SK-N-SH (cell line): ENCODE data around the gene LARGE1. TPM values are rescaled to one million over a fixed set of nuclear protein-coding genes. Genes with fewer than 3 reads are reported as not detected.

ENCODE experiments used
- CTCF ChIA-PET: fragments of 300-600, 350-600 bp; formaldehyde crosslinking; extraction: SDS; loops from one replicate; lab custom pipeline; 2021; lab: Yijun Ruan, JAX
- POLR2A ChIA-PET: fragments of 350-600 bp; sonication (Branson Sonifier 250); formaldehyde crosslinking; extraction: SDS; loops from one replicate; lab custom pipeline; 2020; ENCODE audit warnings: antibody characterized with exemption, inconsistent platforms; lab: Yijun Ruan, JAX
- DNase-seq: peaks from one replicate; pipeline ENCODE4 v3.0.0; 2012
- H2AFZ ChIP-seq: fragments of 200-600 bp; sonication (generic); 2 replicates; pipeline ENCODE4 v1.8.1; 2016; ENCODE audit warnings: antibody characterized with exemption, mild to moderate bottlenecking, low read depth
- H3F3A ChIP-seq: fragments of 200-600 bp; sonication (generic); replicated peaks from 2 replicates; pipeline ENCODE3; 2016; ENCODE audit warnings: antibody characterized with exemption, mild to moderate bottlenecking; ENCODE audit not compliant: insufficient read depth
- H3K27ac ChIP-seq, 2 experiments: fragments of 200-500 bp in 1 of 2; fragments of 200-600 bp in 1 of 2; sonication (Bioruptor generic) in 1 of 2; sonication (generic), shearing (Covaris generic) in 1 of 2; 2 replicates each; pipeline versions ENCODE4 v1.5.1 to v1.6.1; 2014 to 2016; ENCODE audit warnings: low read depth in 2 of 2, inconsistent platforms in 1 of 2, low read length in 1 of 2, mild to moderate bottlenecking in 1 of 2, mixed read lengths in 1 of 2
- H3K27me3 ChIP-seq: fragments of 200-600 bp; sonication (generic), shearing (Covaris generic); 2 replicates; pipeline ENCODE4 v1.6.1; 2016; ENCODE audit warnings: mixed run types; ENCODE audit not compliant: insufficient read depth
- H3K36me3 ChIP-seq, 2 experiments: fragments of 200-500 bp in 1 of 2; fragments of 200-600 bp in 1 of 2; sonication (Bioruptor generic) in 1 of 2; sonication (generic) in 1 of 2; replicated peaks in 1 of 2; 2 replicates each; pipeline versions ENCODE3 to v1.5.1; 2014 to 2016; ENCODE audit warnings: low read length in 1 of 2, mild to moderate bottlenecking in 1 of 2; ENCODE audit not compliant: insufficient read depth in 2 of 2, control insufficient read depth in 1 of 2
- H3K4me1 ChIP-seq, 2 experiments: fragments of 200-500 bp in 1 of 2; fragments of 200-600 bp in 1 of 2; sonication (Bioruptor generic) in 1 of 2; sonication (generic), shearing (Covaris generic) in 1 of 2; 2 replicates each; pipeline versions ENCODE4 v1.5.1 to v1.6.1; 2014 to 2016; ENCODE audit warnings: low read depth in 1 of 2, low read length in 1 of 2, mixed run types in 1 of 2; ENCODE audit not compliant: insufficient read depth in 2 of 2, control insufficient read depth in 1 of 2
- H3K4me2 ChIP-seq: fragments of 200-600 bp; sonication (generic), shearing (Covaris generic); 2 replicates; pipeline ENCODE4 v1.6.1; 2017; ENCODE audit warnings: mixed run types
- H3K4me3 ChIP-seq, 2 experiments: fragments of 200-500 bp in 1 of 2; fragments of 200-600 bp in 1 of 2; sonication (Bioruptor generic) in 1 of 2; sonication (generic), shearing (Covaris generic) in 1 of 2; 2 replicates each; pipeline versions ENCODE4 v1.5.1 to v1.8.1; 2014 to 2016; ENCODE audit warnings: low read depth in 2 of 2, inconsistent platforms in 1 of 2, low read length in 1 of 2, mild to moderate bottlenecking in 1 of 2, mixed read lengths in 1 of 2, moderate library complexity in 1 of 2
- H3K79me2 ChIP-seq: fragments of 200-600 bp; sonication (generic); 2 replicates; pipeline ENCODE4 v1.8.1; 2017; ENCODE audit warnings: mild to moderate bottlenecking; ENCODE audit not compliant: insufficient read depth
- H3K9ac ChIP-seq: fragments of 200-600 bp; sonication (generic); 2 replicates; pipeline ENCODE4 v1.6.1; 2017; ENCODE audit warnings: mixed run types
- H3K9me2 ChIP-seq: fragments of 200-600 bp; sonication (generic); 2 replicates; pipeline ENCODE4 v1.6.1; 2017; ENCODE audit warnings: mixed run types
- H3K9me3 ChIP-seq: fragments of 200-600 bp; sonication (generic); 2 replicates; pipeline ENCODE4 v1.6.1; 2017; ENCODE audit warnings: mixed run types, mild to moderate bottlenecking, moderate library complexity
- H4K20me1 ChIP-seq: fragments of 200-600 bp; sonication (generic); 2 replicates; pipeline ENCODE4 v1.6.1; 2017; ENCODE audit warnings: mild to moderate bottlenecking, mixed run types; ENCODE audit not compliant: insufficient read depth
- CHD2 ChIP-seq: fragments of 150-350 bp; IDR thresholded peaks from 2 replicates; pipeline ENCODE4 v1.6.1; 2018; ENCODE audit warnings: low read length; ENCODE audit not compliant: partially characterized antibody
- ELF1 ChIP-seq: IDR thresholded peaks from 2 replicates; pipeline ENCODE4 v1.4.0; 2012
- EZH2phosphoT487 ChIP-seq: fragments of 200-600 bp; sonication (generic); IDR thresholded peaks from 2 replicates; pipeline ENCODE4 v1.6.1; 2017; ENCODE audit warnings: low read depth, mixed run types, mild to moderate bottlenecking, antibody characterized with exemption, moderate library complexity, borderline replicate concordance
- FOXJ3 ChIP-seq: sonication (generic); formaldehyde crosslinking; IDR thresholded peaks from 2 replicates; pipeline ENCODE4 v1.5.1; 2020; ENCODE audit warnings: mild to moderate bottlenecking, missing genetic modification reagents
- FOXM1 ChIP-seq: IDR thresholded peaks from 2 replicates; pipeline ENCODE4 v1.4.0; 2012; ENCODE audit warnings: low read depth, mild to moderate bottlenecking
- GATA2 ChIP-seq: sonication (generic); formaldehyde crosslinking; IDR thresholded peaks from 2 replicates; pipeline ENCODE4 v1.5.0; 2020; ENCODE audit warnings: mild to moderate bottlenecking, missing genetic modification reagents
- JUND ChIP-seq: IDR thresholded peaks from 2 replicates; pipeline ENCODE4 v1.4.0; 2012
- MAX ChIP-seq: IDR thresholded peaks from 2 replicates; pipeline ENCODE4 v1.4.0; 2012; ENCODE audit warnings: low read depth
- MEF2A ChIP-seq: IDR thresholded peaks from 2 replicates; pipeline ENCODE4 v1.4.0; 2012; ENCODE audit warnings: low read depth, borderline replicate concordance
- NRF1 ChIP-seq: IDR thresholded peaks from 2 replicates; pipeline ENCODE4 v1.6.1; 2012; ENCODE audit warnings: low read depth, mild to moderate bottlenecking, low read length
- RAD21 ChIP-seq: IDR thresholded peaks from 2 replicates; pipeline ENCODE4 v1.6.1; 2012; ENCODE audit warnings: mild to moderate bottlenecking, low read length
- RCOR1 ChIP-seq: fragments of 150-350 bp; IDR thresholded peaks from 2 replicates; pipeline ENCODE4 v1.6.1; 2017; ENCODE audit warnings: antibody characterized with exemption, low read length
- SIN3A ChIP-seq: IDR thresholded peaks from 2 replicates; pipeline ENCODE4 v1.6.1; 2012; ENCODE audit warnings: low read depth, mild to moderate bottlenecking, low read length, moderate library complexity, borderline replicate concordance
- SMC3 ChIP-seq: IDR thresholded peaks from 2 replicates; pipeline ENCODE4 v1.6.1; 2012; ENCODE audit warnings: low read depth, low read length, improper control_type of control experiment
- TEAD4 ChIP-seq: IDR thresholded peaks from 2 replicates; pipeline ENCODE4 v1.4.0; 2012; ENCODE audit warnings: mild to moderate bottlenecking, borderline replicate concordance; ENCODE audit not compliant: insufficient read depth
- ZBTB33 ChIP-seq: IDR thresholded peaks from 2 replicates; pipeline ENCODE4 v1.4.0; 2012; ENCODE audit warnings: low read depth, borderline replicate concordance
- WGBS: methylation state at CpG from one replicate; pipeline ENCODE4 v1.1.6; 2017; ENCODE audit warnings: low lambda C conversion rate; 5-methylcytosine and 5-hydroxymethylcytosine counted together
- polyA plus RNA-seq, 3 experiments: library from polyadenylated mRNA; depleted of rRNA; stranded (reverse); fragments of >200 nt; gene quantifications; 2 replicates each; pipeline ENCODE4 v1.2.3, GENCODE V29; 2012
- TF ChIP-seq, protein P1 (sequence below): IDR thresholded peaks from 2 replicates; pipeline ENCODE4 v1.6.1; 2012; ENCODE audit warnings: mild to moderate bottlenecking, low read depth, low read length, moderate library complexity

LARGE1 gene
- polyA plus RNA-seq, 1 of the 3 experiments (the other 2 are of a cell fraction) = 1.1 TPM

DNA sequence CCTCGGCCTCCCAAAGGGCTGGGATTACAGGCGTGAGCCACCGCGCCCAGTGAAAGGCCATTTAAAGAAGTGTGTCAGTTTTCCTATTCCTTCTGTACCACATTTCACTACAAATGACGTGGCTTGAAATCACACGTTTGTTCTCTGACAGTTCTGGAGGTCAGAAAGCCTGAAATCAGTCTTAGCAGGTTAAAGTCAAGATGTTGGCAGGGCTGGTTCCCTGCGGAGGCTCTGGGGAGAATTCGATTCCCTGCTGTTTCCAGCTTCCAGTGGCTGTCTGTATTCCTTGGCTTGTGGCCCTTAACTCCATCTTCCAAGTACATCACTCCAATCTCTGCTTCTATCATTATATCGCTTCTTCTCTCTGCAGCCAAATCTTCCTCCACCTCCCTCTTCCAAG is 383.2 kb downstream of the LARGE1 start:
- H3K4me1 ChIP-seq = no peaks in the 10 kb centered on the region; a peak in 1 of 4 replicates
- H3F3A ChIP-seq = no peaks in the 10 kb centered on the region
- WGBS = 73% methylated on average over 9 of the region's 9 CpGs
- H3K9me3 ChIP-seq = no peaks in the 10 kb centered on the region
- ChIA-PET CTCF (interaction anchor here (0.8 kb wide), 1 partner anchor 18 kb away, joined by 5 read pairs; no protein-coding TSS in a partner anchor), POLR2A (no interaction called here)
- H3K27me3 ChIP-seq = no peaks in the 10 kb centered on the region
- H3K4me3 ChIP-seq = no peak overlapping the region
- no peaks in the 10 kb centered on the region for H3K79me2 ChIP-seq
- no peak overlapping the region for H3K9ac ChIP-seq
- TF ChIP-seq, protein P1, sequence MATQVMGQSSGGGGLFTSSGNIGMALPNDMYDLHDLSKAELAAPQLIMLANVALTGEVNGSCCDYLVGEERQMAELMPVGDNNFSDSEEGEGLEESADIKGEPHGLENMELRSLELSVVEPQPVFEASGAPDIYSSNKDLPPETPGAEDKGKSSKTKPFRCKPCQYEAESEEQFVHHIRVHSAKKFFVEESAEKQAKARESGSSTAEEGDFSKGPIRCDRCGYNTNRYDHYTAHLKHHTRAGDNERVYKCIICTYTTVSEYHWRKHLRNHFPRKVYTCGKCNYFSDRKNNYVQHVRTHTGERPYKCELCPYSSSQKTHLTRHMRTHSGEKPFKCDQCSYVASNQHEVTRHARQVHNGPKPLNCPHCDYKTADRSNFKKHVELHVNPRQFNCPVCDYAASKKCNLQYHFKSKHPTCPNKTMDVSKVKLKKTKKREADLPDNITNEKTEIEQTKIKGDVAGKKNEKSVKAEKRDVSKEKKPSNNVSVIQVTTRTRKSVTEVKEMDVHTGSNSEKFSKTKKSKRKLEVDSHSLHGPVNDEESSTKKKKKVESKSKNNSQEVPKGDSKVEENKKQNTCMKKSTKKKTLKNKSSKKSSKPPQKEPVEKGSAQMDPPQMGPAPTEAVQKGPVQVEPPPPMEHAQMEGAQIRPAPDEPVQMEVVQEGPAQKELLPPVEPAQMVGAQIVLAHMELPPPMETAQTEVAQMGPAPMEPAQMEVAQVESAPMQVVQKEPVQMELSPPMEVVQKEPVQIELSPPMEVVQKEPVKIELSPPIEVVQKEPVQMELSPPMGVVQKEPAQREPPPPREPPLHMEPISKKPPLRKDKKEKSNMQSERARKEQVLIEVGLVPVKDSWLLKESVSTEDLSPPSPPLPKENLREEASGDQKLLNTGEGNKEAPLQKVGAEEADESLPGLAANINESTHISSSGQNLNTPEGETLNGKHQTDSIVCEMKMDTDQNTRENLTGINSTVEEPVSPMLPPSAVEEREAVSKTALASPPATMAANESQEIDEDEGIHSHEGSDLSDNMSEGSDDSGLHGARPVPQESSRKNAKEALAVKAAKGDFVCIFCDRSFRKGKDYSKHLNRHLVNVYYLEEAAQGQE = no peak
- TF ChIP-seq MAX (no peak), EZH2phosphoT487 (no peak), SMC3 (no peak)
- no peaks in the 10 kb centered on the region for H3K36me3 ChIP-seq
- H3K9me2 ChIP-seq = no peaks in the 10 kb centered on the region
- no peak overlapping the region for H3K4me2 ChIP-seq
- no peak for DNase-seq
- H3K27ac ChIP-seq = no peak overlapping the region
- H4K20me1 ChIP-seq = no peaks in the 10 kb centered on the region
- H2AFZ ChIP-seq = no peak overlapping the region

DNA sequence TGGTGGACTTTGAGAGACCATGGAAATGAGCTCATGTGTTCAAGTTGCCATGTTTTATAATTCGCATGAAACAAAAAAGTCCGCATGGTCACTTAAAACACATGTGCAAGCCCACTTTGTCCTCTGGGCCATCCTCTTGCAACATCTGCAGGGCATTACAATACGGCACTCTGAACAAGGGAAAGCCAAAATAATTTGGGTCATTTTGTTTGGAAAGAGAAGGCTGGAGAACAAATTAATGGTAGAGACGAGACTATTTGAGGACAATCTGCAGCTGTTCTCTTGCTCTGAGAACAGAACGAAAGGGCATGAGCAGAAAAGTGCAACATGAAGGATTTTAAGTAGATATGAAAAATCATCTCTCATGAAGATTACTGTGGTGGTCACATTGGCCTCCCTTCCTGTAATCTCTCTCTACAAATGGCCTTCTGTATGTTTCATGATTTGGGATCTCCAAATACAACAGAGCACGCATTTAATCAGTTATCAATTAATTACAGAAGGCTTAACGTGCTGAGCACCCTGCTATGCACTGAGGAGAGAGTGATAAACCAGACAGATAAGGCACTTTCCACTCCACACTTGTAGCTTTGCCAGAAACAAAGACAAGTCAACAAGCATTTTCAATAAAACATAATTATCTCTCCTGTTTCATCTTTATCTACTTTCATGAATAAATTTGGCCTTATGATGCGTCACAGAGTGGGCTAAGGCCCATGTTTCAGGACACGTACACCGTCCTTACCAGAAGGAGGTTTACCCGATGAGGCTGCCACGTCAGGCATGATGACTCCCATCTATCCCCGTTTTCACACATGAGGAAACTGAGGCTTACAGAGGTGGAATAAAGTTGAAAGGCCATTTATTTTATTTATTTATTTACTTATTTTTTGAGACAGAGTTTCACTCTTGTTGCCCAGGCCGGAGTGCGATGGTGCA is 384.1 kb downstream of the LARGE1 start:
- Histone ChIP-seq H3K9ac (no peak overlapping the region), H3K79me2 (no peaks in the 10 kb centered on the region), H3K27me3 (no peaks in the 10 kb centered on the region), H2AFZ (no peak overlapping the region), H3K9me2 (no peaks in the 10 kb centered on the region), H3K4me1 (no peaks in the 10 kb centered on the region; a peak in 1 of 4 replicates), H3K27ac (no peak overlapping the region), H3F3A (no peaks in the 10 kb centered on the region), H3K4me2 (no peak overlapping the region), H3K36me3 (no peaks in the 10 kb centered on the region), H3K9me3 (no peaks in the 10 kb centered on the region), H4K20me1 (no peaks in the 10 kb centered on the region), H3K4me3 (no peak overlapping the region)
- ChIA-PET POLR2A (no interaction called here), CTCF (interaction anchor here (0.8 kb wide), 1 partner anchor 17 kb away, joined by 5 read pairs; no protein-coding TSS in a partner anchor)
- TF ChIP-seq SIN3A = no peak
- no peak for TF ChIP-seq TEAD4
- TF ChIP-seq CHD2 = no peak
- TF ChIP-seq RAD21 = no peak
- 0 out of 2 replicates have a peak, but pooled peaks have one; percentile 29 for TF ChIP-seq FOXJ3 (CRISPR knock-in tag)
- TF ChIP-seq JUND = no peak
- peak; percentile 53; the same call in 1 of the 2 replicates for TF ChIP-seq RCOR1
- TF ChIP-seq GATA2 = peak; percentile 85
- TF ChIP-seq NRF1 = no peak
- no peak for TF ChIP-seq MEF2A
- TF ChIP-seq FOXM1 = no peak
- TF ChIP-seq ZBTB33 = no peak
- no peak for TF ChIP-seq ELF1
- WGBS = 60% methylated on average over 15 of the region's 15 CpGs
- DNase-seq = peak; percentile 39
